HTERT RPE-1 (cell line): ENCODE measurements around the gene MACROD2.

Experiments used
- in situ Hi-C: fragments of 300-500 bp; cut with MboI; formaldehyde crosslinking; loops from 4 replicates; pipeline ENCODE4 v1.14.3; 2020; ENCODE audit warnings: low sequenced_read_pairs

MACROD2 gene

DNA sequence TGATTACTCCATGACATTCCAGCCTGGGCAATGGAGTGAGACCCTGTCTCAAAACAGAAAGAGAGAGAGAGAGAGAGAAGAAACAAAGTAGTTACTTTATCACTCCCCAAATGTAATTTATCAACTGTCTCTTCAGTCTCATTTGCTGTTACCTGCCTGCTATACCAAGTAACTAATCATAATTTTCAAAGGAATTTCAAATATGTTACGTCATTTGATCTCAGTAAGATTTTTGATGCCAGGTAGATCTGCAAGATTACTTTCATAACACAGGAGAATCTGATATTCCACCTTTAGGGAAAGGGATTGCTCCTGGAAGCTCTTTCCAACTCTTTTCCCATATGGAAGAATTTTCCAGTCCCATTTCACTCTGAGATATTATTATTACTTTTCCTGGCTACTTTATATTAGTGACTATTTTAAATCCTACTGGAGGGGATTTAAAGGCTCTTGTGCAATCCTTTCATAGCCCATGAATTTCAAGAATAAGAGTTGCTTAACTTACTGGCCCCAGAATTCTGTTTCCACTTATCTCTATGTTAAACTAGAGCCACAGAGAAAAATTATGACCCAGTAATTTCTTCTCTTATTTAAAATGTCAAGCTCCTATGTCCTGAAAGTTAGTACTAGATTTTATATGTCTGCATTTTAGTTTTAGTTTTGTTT is 732.3 kb downstream of the MACROD2 start:
- in situ Hi-C loops, result no loop called here

- in situ Hi-C loops, result no loop called here
Observed at GRCh38 chr20:14729390-14729789, 734.1 kb downstream of the MACROD2 start.

DNA sequence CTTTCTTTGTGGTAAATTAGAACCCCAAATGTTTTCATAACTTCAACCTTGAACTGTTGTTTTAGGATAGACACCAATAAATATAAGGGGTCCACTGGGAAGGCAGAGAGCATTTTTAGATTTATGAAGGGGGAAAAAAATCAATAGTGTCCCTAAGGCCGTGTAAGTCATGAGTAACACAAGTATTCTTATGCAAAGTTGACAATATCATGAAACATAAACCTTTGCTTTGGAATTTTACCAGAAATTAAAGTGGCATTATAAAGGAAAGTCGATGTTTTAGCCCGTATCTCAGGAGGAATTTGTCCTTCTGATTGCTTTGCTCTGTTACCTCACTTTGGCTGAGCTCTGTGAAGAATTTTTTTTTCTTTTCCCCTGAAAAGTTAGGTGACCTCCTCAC is 737.0 kb downstream of the MACROD2 start:
- in situ Hi-C loops, result no loop called here

- in situ Hi-C loops, result no loop called here
Observed at GRCh38 chr20:14732996-14733395, 737.7 kb downstream of the MACROD2 start.

DNA sequence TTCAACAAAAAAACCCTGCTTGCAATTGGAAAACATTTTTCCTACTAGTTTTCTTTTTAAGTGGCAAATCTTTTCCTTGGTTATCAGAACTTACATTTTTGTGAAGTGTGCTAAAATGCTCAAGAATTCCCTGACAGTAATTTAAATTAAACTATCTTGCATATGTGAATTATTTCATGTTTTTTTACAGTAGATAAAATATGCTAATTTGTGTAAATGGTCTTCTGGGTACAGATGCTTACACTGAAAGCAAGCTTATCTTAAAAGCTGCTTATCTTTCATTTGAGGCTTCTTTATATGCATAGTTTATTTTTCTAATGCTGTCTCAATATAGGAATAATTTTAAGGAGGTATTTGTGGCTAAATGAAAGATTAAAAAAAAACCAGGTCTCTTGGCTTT is 745.1 kb downstream of the MACROD2 start:
- in situ Hi-C loops, result no loop called here

DNA sequence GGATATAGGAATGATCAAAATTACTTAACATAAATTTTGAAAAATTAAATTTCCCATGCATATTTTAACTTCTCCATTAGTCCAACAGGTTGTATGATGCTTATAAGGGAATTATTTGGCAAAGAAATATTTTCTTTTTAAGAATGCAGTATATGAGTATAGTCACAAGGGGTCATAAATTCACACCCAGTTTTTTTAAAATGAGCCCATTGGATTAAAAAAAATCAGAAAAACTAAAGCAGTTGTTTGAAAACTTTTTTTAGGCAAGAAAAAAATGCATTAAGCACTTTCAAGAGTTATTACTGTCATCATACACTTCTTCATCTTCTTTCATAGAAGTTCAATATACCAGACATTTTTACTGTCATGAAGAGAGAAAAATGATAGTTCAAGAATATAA is 746.3 kb downstream of the MACROD2 start:
- in situ Hi-C loops, result no loop called here

- in situ Hi-C loops, result no loop called here
Observed at GRCh38 chr20:14744723-14745122, 749.4 kb downstream of the MACROD2 start.

DNA sequence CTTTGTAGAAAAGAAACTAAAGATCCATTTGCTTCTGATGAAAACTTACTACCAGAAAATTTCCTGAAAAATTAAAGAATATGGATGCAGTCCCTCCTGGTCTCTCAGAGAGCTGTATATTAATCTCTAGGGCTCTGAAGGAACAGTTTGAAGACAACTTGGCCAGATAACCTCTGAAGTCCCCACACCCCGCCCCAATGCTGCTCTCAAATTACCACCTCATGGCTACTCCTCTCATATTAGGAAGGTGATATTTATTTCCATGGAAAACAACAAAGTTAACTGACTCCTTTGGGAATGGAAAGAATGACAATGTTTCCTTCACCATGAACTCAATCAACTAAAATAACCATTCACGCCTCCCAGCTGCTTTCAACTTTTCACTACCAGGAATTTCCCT is 750.5 kb downstream of the MACROD2 start:
- in situ Hi-C loops, result no loop called here

DNA sequence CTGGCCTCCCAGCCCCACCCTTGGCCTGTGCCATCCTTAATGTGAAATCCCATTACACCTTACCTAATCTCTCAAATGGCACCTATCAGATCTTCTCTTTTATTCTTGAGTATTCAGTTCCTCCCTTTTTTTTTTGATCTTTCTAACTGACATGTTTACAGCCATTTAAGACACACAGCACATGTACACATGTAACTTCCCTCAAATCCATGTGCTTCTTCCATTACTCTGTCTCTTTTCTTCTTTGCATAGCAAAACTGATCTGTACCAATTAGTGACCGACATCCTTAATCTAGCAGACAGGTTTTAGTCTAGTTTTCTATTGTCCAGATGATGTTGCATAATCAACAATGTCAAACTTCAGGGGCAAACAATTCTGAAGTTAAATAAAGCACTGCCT is 755.9 kb downstream of the MACROD2 start:
- in situ Hi-C loops, result no loop called here

DNA sequence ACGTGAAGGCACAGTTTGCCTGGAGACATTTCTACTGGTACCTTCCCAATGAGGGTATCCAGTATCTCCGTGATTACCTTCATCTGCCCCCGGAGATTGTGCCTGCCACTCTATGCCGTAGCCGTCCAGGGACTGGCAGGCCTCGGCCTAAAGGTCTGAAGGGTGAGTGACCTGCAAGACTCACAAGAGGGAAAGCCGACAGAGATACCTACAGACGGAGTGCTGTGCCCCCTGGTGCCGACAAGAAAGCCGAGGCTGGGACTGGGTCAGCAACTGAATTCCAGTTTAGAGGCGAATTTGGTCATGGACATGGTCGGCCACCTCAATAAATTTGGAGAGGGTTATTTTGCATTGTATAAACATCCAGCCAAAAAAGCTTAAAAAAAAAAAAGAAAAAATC is 762.4 kb downstream of the MACROD2 start:
- in situ Hi-C loops, result no loop called here

DNA sequence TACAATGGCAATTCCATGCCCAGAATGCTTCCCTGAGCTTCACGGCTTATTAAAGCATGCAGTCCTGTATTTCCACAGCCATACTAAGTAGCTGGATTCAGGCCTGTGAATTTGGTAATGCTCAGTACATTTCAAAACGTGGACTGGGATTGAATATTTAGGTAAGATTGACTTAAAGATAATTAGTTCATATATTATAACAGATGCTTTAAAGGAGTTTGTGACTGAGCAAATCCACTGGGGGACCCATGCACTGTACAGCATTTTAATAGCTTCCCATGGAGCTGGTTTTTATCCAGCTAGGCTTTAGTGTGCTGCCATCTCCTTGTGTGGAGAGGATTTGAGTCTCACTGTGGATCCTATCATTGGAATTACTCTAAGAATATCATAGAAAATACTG is 763.0 kb downstream of the MACROD2 start:
- in situ Hi-C loops, result no loop called here

DNA sequence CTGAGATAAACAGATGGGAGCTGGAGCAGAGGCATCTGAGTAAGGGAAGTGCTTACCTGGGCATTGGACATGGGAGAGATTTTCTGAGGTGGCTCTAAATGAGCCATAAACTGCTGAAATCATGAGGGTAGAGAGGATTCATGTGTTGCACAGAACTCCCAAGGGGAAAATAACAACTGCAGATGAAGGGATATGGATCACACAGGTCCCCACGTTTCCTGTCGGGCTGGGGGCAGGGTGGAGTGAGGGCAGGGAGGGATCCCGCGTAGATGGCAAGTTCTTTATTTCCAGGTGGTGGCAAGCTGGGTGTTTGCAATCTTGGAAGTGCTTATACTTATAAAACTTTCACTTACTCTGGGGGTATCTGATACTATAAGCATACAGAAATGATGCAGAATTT is 764.7 kb downstream of the MACROD2 start:
- in situ Hi-C loops, result no loop called here

- in situ Hi-C loops, result no loop called here
Observed at GRCh38 chr20:14761903-14762302, 766.6 kb downstream of the MACROD2 start.

DNA sequence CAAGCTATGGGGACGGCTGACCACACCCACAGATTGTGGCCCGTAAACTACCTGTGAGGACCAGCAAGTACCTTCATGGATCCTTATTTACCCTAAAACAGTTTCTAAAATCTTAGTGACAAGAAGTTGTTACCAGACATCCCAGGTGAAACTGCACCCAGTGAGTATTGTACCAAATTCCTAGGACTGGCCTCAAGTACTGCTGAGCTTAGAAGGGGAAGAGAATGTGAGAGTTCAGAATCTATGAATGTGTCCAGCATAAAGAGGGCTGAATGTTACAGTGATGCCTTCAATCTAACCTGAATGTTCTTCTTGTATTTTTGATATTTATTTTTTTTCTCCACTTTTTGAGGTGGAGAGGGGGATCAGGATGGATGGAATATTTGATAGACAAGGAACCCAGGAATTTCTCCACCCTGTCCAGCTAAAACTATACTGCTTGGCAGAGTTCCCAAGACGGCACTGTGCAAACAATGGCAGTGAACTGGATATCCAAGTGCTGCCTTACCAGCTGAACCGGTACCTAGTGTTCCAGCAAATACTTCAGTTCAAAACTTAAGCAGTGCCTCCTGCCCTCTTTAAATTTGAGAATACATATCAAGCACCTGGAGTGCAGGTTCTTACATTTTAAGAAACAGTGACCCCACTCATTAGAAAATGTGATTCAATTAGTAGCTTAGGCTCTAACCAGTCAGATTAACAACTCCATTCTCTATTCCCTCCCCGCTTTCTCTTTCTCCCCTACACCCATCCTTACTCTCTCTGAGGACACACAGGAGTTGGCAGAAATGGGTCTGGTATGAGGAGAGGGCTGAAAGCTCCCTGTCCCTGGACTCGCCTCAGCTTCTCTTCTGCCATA is 769.4 kb downstream of the MACROD2 start:
- in situ Hi-C loops, result no loop called here

DNA sequence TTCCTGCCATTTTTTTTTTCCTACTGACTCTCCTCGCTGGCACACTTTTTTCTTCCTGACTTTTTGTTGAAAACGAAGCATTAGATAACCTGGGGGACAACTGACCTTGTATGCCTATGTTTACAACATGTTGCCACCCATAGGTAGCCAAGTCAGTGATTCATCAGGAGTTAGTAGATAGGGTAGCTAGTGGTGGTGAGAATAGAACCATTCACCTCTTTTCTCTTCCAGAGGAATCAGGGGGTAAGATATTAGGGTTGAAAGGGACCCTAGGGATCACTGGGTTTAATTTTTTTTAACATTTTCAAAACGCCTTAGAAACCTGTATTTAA is 770.0 kb downstream of the MACROD2 start:
- in situ Hi-C loops, result no loop called here

DNA sequence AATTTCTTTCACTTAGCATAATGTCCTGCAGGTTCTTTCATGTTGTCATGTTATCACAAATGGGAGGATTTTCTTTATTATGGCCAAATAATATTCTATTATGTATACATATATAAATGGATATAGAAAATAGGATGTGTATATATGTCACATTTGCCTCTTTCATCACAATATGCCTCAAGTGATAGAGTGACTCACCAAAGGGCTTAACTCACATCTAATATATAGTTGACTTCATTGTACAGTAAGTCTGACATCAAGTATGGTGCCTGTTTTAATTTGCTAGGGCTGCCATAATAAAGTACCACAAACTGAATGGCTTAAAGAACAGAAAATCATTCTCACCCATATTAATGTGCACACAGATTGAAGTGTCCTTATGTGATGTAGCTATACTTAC is 778.2 kb downstream of the MACROD2 start:
- in situ Hi-C loops, result no loop called here

GRCh38 chr20:14775778-14776177 is 780.5 kb downstream of the MACROD2 start:
- in situ Hi-C loops, result no loop called here

DNA sequence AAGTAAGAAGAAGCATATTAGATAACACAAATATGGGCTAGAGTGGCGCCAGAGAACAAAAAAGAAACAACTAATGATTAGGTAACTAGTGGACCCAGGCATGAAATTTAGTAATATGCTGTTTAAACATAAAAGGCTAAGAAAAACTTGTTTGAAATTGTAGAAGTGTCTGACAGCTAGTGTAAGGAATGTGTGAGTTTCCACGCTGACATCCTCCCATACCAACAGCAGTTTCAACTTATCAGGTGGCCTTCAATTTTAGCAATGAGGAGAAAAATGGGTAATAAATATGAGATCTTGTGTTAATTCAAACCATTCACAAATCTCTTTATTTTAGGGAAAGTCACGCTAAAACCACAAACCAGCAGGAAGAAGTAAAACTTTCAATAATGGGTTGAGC is 782.3 kb downstream of the MACROD2 start:
- in situ Hi-C loops, result no loop called here

DNA sequence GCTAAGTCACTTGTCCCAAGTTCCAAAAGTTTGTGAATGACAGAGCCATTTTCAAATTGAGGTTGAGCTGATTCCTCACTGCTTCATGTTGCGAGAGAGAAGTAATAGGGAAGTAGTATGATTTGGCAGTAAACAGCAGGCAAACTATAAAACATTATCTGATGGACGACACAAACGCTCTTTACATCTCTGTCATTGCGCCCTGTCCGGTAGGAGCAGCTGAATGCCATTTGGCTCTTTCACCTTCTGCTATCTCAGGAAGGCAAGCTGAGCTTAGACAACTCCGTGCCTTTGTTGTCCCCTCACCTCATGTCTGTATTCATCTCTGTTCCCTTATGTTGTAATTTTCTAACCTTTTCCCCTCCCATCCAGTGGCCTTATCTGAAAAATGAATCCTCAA is 782.8 kb downstream of the MACROD2 start:
- in situ Hi-C loops, result no loop called here

DNA sequence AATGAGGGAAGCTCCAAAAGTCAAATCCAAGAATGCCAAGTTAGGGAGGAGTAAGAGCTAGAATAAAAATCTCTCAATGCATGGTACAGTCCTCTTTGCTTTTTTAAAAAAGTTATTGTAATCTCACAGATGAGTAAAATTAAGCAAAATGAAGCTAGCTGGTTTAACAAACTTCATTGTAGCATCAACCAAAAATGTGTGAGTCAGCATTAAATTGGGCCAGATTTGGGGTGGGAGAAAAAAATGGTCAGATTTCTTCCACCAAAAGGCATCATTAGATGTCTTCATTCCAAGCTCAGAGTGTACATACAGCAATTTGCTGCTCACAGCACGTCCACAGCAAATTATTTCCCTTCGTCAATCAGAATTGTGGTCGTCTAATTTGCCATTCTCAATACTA is 783.6 kb downstream of the MACROD2 start:
- in situ Hi-C loops, result no loop called here

- in situ Hi-C loops, result no loop called here
Observed at GRCh38 chr20:14780508-14780907, 785.2 kb downstream of the MACROD2 start.

DNA sequence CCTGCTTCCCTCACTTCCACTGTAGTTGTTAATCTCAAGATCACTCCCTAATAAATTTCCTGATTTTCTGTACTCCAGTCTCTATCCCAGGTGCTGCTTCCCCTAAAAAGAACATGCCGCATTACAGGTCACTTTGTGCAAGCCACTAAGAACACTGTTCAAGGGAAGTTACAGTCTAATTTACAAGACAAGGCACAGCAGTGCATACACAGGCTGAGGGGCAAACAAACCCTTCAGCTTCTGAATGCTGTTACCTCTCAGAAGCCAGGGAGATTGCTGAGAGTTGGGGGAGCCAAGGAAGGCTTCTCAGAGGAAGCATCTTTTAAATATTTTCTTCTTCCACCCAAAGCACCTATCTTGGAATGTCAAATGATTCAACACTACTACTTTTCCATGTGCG is 787.4 kb downstream of the MACROD2 start:
- in situ Hi-C loops, result no loop called here

- in situ Hi-C loops, result no loop called here
Observed at GRCh38 chr20:14783766-14784165, 788.5 kb downstream of the MACROD2 start.
